B cell (primary cell): ENCODE measurements around the gene NPNT. TPM values are rescaled to one million over a fixed set of nuclear protein-coding genes. Genes with fewer than 3 reads are reported as not detected.

Experiments
- ATAC-seq: fragments of 200-7000 bp; cut with Tn5 transposase; one replicate; pipeline ENCODE4 v1.10.0; 2021; ENCODE audit warnings: low read depth, mild to moderate bottlenecking, moderate number of reproducible peaks, moderate library complexity
- CTCF ChIA-PET: fragments of 350-600 bp; sonication (Branson Sonifier 250); formaldehyde crosslinking; loops from one replicate; lab custom pipeline; 2021; ENCODE audit warnings: antibody characterized with exemption, inconsistent platforms; lab: Charles Lee
- POLR2A ChIA-PET: fragments of 350-600 bp; sonication (Branson Sonifier 250); formaldehyde crosslinking; loops from one replicate; lab custom pipeline; 2021; ENCODE audit warnings: antibody characterized with exemption; lab: Charles Lee
- DNase-seq: peaks from one replicate; pipeline ENCODE4 v3.0.0; 2013
- H2AFZ ChIP-seq: 2 replicates; pipeline ENCODE4 v1.6.1; 2012; ENCODE audit warnings: mild to moderate bottlenecking, low read depth, low read length; ENCODE audit not compliant: insufficient read depth, poor library complexity, severe bottlenecking
- H3K27ac ChIP-seq, 2 donors: 1 replicate in 1 of 2; 2 replicates in 1 of 2; pipeline ENCODE4 v1.5.1; 2012 to 2013; ENCODE audit warnings: low read length in 2 of 2, mild to moderate bottlenecking in 2 of 2, moderate library complexity in 1 of 2
- H3K27me3 ChIP-seq, 4 experiments: fragments of 200-600 bp in 1 of 4; sonication (generic) in 1 of 4; replicated peaks in 1 of 4; 1 replicate in 2 of 4; 2 replicates in 2 of 4; pipeline versions ENCODE4 v1.6.1 to v1.7.0; 2013 to 2016; ENCODE audit warnings: low read length in 3 of 4, mild to moderate bottlenecking in 2 of 4, mixed read lengths in 1 of 4, moderate library complexity in 1 of 4; ENCODE audit not compliant: insufficient read depth in 4 of 4, control insufficient read depth in 3 of 4; ENCODE audit errors: control extremely low read depth in 1 of 4
- H3K36me3 ChIP-seq, 2 experiments: replicated peaks in 1 of 2; 1 replicate in 1 of 2; 2 replicates in 1 of 2; pipeline versions ENCODE4 v1.6.1 to v1.7.1; 2013; ENCODE audit warnings: low read length in 1 of 2; ENCODE audit not compliant: insufficient read depth in 2 of 2, control insufficient read depth in 1 of 2; ENCODE audit errors: control extremely low read depth in 1 of 2, extremely low read depth in 1 of 2
- H3K4me1 ChIP-seq, 2 donors: fragments of 200-600 bp in 1 of 2; sonication (generic) in 1 of 2; 1 replicate in 1 of 2; 2 replicates in 1 of 2; pipeline versions ENCODE4 v1.5.1 to v1.6.1; 2013 to 2017; ENCODE audit warnings: low read length in 2 of 2; ENCODE audit not compliant: control insufficient read depth in 2 of 2, insufficient read depth in 2 of 2
- H3K4me2 ChIP-seq: replicated peaks from 2 replicates; pipeline ENCODE3; 2012; ENCODE audit warnings: mild to moderate bottlenecking, low read depth, low read length; ENCODE audit not compliant: poor library complexity, severe bottlenecking
- H3K4me3 ChIP-seq, 5 experiments: fragments of 200-600 bp in 1 of 5; sonication (generic) in 1 of 5; 1 replicate in 3 of 5; 2 replicates in 2 of 5; pipeline versions ENCODE4 v1.5.1 to v1.7.0; 2011 to 2016; ENCODE audit warnings: low read length in 4 of 5, mild to moderate bottlenecking in 4 of 5, low read depth in 2 of 5, control low read depth in 1 of 5, moderate library complexity in 1 of 5; ENCODE audit not compliant: insufficient read depth in 1 of 5; ENCODE audit errors: control extremely low read depth in 1 of 5, extremely low read depth in 1 of 5
- H3K79me2 ChIP-seq: fragments of 200-600 bp; sonication (generic); one replicate; pipeline ENCODE4 v1.6.0; 2016; ENCODE audit warnings: low read length; ENCODE audit not compliant: control insufficient read depth, insufficient read depth
- H3K9ac ChIP-seq: fragments of 200-600 bp; sonication (generic); 2 replicates; pipeline ENCODE4 v1.6.1; 2017; ENCODE audit warnings: mild to moderate bottlenecking, low read length, moderate library complexity
- H3K9me3 ChIP-seq, 3 donors: one replicate each; pipeline versions ENCODE4 v1.6.1 to v1.7.1; 2013; ENCODE audit warnings: low read length in 2 of 3; ENCODE audit not compliant: control insufficient read depth in 2 of 3, insufficient read depth in 1 of 3; ENCODE audit errors: control extremely low read depth in 1 of 3
- H4K20me1 ChIP-seq: 2 replicates; pipeline ENCODE4 v1.6.0; 2012; ENCODE audit warnings: mild to moderate bottlenecking, low read length; ENCODE audit not compliant: insufficient read depth, control insufficient read depth, poor library complexity, severe bottlenecking
- H3K27ac Mint-ChIP-seq: one replicate; pipeline ENCODE4 v1.8.0; 2021; ENCODE audit warnings: mixed read lengths
- H3K27me3 Mint-ChIP-seq: one replicate; pipeline ENCODE4 v1.8.0; 2021; ENCODE audit warnings: mixed read lengths
- H3K4me1 Mint-ChIP-seq: one replicate; pipeline ENCODE4 v1.8.0; 2021; ENCODE audit warnings: mixed read lengths
- H3K4me3 Mint-ChIP-seq: one replicate; pipeline ENCODE4 v1.8.0; 2021; ENCODE audit warnings: mixed read lengths
- H3K9me3 Mint-ChIP-seq: one replicate; pipeline ENCODE4 v1.8.0; 2022; ENCODE audit warnings: mixed read lengths; ENCODE audit not compliant: insufficient read depth
- EZH2 ChIP-seq: IDR thresholded peaks from 2 replicates; pipeline ENCODE4 v1.6.1; 2012; ENCODE audit warnings: borderline replicate concordance, low read depth, mild to moderate bottlenecking, moderate library complexity, low read length; ENCODE audit not compliant: insufficient read depth, poor library complexity, severe bottlenecking
- WGBS: methylation state at CpG from one replicate; pipeline ENCODE4 v1.1.5; 2013; ENCODE audit warnings: missing lambda C conversion rate; ENCODE audit not compliant: insufficient coverage; 5-methylcytosine and 5-hydroxymethylcytosine counted together
- intact Hi-C: fragments of 100-400 bp; cut with micrococcal nuclease; formaldehyde crosslinking; loops from one replicate; pipeline ENCODE4 v1.10.0; 2022
- polyA plus RNA-seq: library from polyadenylated mRNA; depleted of rRNA; stranded (reverse); fragments of >200 nt; gene quantifications from 2 replicates; pipeline ENCODE4 v1.2.3, GENCODE V29; 2012
- total RNA-seq, 2 donors: library from RNA; stranded (reverse); fragments of 120-200 nt in 1 of 2; gene quantifications; 1 replicate in 1 of 2; 2 replicates in 1 of 2; pipeline versions ENCODE4 v1.2.3 to v1.2.4, GENCODE V29; 2013 to 2022
- TF ChIP-seq, protein P1 (sequence below): fragments of 200-600 bp; IDR thresholded peaks from one replicate; pipeline ENCODE4 v1.8.0; 2022; ENCODE audit warnings: antibody characterized with exemption, mild to moderate bottlenecking

The NPNT gene
- total and polyA plus RNA-seq, 2 donors (not counting 1 experiment from before 2014, with no cell fraction given) = not detected

- WGBS = 82% methylated on average over 2 of the region's 3 CpGs
- Histone ChIP-seq H3K36me3 (no peaks in the 10 kb centered on the region), H3K9ac (no peak overlapping the region), H3K9me3 (no peaks in the 10 kb centered on the region), H3K27me3 (no peaks in the 10 kb centered on the region), H4K20me1 (no peaks in the 10 kb centered on the region), H3K4me2 (no peak overlapping the region), H3K4me3 (no peak overlapping the region), H2AFZ (no peak overlapping the region), H3K79me2 (no peaks in the 10 kb centered on the region), H3K4me1 (no peaks in the 10 kb centered on the region), H3K27ac (no peak overlapping the region)
- Mint-ChIP-seq H3K4me1 (peaks cover 4% of the 10 kb centered on the region), H3K27ac (no peak overlapping the region), H3K4me3 (no peak overlapping the region), H3K9me3 (no peaks in the 10 kb centered on the region), H3K27me3 (no peaks in the 10 kb centered on the region)
- DNase-seq (no peak), ATAC-seq (no peak)
- POLR2A ChIA-PET = no interaction called here
- CTCF ChIA-PET = no interaction called here
- TF ChIP-seq, protein P1, sequence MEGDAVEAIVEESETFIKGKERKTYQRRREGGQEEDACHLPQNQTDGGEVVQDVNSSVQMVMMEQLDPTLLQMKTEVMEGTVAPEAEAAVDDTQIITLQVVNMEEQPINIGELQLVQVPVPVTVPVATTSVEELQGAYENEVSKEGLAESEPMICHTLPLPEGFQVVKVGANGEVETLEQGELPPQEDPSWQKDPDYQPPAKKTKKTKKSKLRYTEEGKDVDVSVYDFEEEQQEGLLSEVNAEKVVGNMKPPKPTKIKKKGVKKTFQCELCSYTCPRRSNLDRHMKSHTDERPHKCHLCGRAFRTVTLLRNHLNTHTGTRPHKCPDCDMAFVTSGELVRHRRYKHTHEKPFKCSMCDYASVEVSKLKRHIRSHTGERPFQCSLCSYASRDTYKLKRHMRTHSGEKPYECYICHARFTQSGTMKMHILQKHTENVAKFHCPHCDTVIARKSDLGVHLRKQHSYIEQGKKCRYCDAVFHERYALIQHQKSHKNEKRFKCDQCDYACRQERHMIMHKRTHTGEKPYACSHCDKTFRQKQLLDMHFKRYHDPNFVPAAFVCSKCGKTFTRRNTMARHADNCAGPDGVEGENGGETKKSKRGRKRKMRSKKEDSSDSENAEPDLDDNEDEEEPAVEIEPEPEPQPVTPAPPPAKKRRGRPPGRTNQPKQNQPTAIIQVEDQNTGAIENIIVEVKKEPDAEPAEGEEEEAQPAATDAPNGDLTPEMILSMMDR = no peak
- TF ChIP-seq EZH2 = no peak
- intact Hi-C loops = no loop called here
Measured at GRCh38 chr4:105870963-105871362, 24.3 kb upstream of the NPNT start.

DNA sequence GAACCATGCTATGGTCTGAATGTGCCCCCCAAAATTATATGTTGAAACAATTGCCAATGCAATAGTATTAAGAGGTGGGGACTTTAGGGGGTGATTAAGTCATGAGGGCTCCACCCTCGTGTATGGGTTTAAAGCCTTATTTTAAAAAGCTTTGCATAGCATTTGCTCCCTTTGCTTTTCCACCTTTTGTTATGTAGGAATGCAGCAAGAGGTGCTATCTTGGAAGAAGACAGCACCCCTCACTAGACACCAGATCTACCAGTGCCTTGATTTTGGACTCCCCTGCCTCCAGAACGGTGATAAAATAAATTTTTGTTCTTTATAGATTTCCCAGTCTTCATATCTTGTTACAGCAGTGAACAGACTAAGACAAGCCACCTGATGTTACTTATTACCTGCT, 23.3 kb upstream of the NPNT start:
- ChIA-PET CTCF (no interaction called here), POLR2A (no interaction called here)
- no peak overlapping the region for H3K9ac ChIP-seq
- no peaks in the 10 kb centered on the region for H3K4me1 ChIP-seq
- no peak overlapping the region for H3K4me2 ChIP-seq
- no peaks in the 10 kb centered on the region for H3K27me3 ChIP-seq
- ATAC-seq (no peak), DNase-seq (no peak)
- H4K20me1 ChIP-seq = no peaks in the 10 kb centered on the region
- Mint-ChIP-seq H3K9me3 (no peaks in the 10 kb centered on the region), H3K4me1 (peaks cover 4% of the 10 kb centered on the region), H3K27me3 (no peaks in the 10 kb centered on the region), H3K4me3 (no peak overlapping the region), H3K27ac (no peak overlapping the region)
- H3K9me3 ChIP-seq = no peaks in the 10 kb centered on the region
- intact Hi-C loops = no loop called here
- H3K79me2 ChIP-seq = no peaks in the 10 kb centered on the region
- no peaks in the 10 kb centered on the region for H3K36me3 ChIP-seq
- WGBS = no CpG with 5 or more reads among the region's 2 CpGs
- no peak overlapping the region for H2AFZ ChIP-seq
- TF ChIP-seq EZH2 = no peak
- no peak overlapping the region for H3K4me3 ChIP-seq
- no peak overlapping the region for H3K27ac ChIP-seq
